Mucosa of gallbladder (tissue), 1 donor: ENCODE measurements around the gene AFAP1. TPM values are rescaled to one million over a fixed set of nuclear protein-coding genes. Genes with fewer than 3 reads are reported as not detected.

Source experiments
- DNase-seq: peaks from one replicate; pipeline ENCODE4 v3.0.0-alpha.2; 2020; ENCODE audit warnings: low spot score
- total RNA-seq: library from RNA; stranded (reverse); gene quantifications from one replicate; pipeline ENCODE4 v1.2.1, GENCODE V29; 2021
- donor health status: DM: no; HTN: no; CAD: no.

Gene AFAP1
- total RNA-seq, 1 donor from 2014 or later, result 22.7 TPM

DNA sequence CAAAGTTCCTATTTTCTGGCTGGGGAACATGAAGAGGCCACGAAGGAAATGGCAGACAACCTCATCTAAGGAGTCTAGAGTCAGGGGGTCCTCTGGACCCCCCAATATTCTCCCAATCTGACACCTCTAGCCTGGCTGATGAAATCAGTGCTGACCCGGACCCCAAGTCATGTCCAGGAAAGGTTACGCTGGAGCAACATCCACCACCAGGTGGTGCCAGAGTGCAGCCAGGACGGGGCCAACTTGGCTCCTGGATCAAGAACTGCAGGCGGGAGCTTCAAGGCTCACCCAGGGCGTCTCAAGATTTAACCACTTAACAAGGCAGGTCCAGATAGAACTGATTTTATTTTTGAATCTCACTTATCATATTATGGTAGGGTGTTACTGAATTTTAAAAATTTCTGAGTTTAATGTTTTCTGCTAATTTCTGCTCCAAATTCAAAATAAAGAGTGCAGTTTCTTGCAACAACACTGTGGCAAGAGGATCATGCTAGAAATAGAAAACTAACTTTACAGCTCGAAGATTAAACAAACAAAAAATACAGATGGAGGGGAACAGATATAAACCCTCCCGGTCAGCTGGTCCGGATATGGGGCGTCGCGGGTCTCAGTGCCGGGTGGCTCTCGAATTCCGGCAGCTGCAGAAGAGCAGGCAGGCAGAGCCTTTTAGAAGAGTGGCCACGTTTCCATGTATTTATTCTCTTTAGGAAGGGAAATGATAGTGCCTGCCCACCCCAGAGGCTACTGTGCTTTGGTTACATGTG is 135.5 kb downstream of the AFAP1 start:
- DNase-seq, result peak; percentile 87

DNA sequence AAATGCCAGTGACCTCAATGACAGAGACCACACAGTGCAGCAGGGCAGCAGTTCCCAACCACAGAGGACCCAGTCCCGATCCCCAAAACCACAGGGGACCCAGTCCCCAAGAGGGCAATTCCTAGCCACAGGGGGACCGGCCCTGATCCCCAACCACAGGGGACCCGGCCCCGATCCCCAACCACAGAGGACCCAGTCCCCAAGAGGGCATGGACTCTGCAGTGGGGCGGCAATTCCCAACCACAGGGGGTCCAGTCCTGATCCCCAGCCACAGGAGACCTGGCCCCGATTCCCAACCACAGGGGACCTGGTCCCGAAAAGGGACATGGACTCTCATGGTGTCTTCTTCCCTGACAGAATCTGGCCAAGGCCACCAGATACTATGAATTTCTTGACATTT is 136.3 kb downstream of the AFAP1 start:
- no peak for DNase-seq

- DNase-seq, result peak; percentile 78
Observed at GRCh38 chr4:7802093-7802726, 137.5 kb downstream of the AFAP1 start.

GRCh38 chr4:7801641-7802040 is 138.0 kb downstream of the AFAP1 start:
- no peak for DNase-seq

DNA sequence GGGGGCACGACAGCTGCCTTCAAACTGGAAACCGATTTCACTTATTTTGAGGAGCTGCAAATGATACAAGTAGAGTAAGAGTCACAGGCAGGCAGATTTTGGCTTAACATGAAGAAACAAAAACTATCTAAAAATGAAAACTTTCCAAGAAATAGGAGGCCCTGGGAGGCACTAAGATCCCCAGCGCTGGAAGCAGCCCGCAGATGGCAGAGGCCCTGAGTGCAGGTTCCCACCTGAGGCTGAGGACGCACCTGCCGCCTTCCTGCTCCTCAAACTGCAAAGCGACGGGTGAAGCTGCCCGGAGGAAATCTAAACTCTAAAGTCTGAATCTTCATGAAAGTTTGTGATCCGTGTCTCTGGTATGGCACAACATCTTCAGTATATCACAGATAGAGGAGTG is 138.7 kb downstream of the AFAP1 start:
- DNase-seq, result no peak

DNA sequence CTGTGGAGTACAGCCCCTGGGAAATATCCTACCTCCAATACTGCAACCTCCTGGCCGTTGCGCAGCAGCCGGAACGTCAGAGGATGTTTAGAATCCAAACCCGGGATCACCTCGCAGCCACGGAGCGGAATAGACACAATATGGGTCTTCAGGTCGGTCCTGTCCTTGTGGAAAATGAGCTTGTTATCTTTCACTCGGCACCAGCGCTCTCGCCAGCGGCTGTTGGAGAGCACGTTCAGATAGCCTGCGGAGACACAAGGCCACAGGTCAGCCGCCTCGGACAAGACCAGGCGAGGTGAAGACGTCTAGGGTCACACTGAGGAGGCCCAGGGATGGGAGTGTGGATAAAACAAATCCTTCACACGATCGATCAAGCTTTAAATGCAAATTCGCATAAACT is 139.3 kb downstream of the AFAP1 start:
- no peak for DNase-seq

- DNase-seq, result no peak
Observed at GRCh38 chr4:7799736-7800135, 139.9 kb downstream of the AFAP1 start.

DNA sequence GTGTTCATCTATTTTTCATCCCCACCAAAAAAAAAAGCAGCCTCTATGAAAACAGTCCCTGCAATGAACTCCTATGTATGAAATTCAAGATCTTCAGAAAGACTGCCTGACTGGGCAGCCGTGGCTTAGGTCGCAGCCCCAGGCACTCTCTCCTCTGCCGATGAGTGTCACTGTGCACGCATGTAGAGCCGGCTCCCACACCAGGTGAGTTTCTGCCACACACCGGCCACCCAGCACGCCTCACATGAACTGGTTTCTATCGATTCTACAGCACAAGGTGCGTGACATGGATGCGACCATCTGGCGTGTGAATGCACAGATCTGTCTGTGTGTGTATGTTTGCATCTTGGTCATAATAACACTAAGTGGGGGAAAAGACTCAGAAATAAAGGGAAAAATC is 140.4 kb downstream of the AFAP1 start:
- DNase-seq, result no peak

DNA sequence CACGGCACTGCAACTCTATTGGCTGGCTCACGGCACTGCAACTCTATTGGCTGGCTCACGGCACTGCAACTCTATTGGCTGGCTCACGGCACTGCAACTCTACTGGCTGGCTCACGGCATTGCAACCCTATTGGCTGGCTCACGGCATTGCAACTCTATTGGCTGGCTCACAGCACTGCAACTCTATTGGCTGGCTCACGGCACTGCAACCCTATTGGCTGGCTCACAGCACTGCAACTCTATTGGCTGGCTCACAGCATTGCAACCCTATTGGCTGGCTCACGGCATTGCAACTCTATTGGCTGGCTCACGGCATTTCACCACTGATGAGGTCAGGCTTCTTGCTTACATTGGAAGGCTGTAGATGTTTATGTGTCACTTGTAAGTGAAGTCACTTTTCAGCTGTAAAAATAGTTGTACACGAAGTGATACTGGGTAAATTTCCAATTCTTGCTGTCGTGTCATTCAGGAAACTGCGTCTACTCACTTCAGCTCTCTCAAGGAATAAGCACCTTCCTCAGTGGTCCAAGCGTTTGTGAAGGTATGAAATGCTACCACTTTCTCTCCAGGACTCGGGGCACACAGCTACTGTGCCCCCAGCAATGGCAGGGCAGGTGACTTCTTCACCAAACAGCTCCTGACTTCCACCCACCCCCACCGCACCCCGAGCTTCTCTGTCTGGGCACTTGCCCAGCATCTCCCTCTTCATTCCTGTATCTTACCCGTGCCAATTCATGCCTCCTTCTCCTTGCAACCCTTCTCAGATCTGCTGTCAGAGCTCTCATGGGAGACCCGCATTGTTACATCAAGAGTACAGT is 141.3 kb downstream of the AFAP1 start:
- no peak for DNase-seq

DNA sequence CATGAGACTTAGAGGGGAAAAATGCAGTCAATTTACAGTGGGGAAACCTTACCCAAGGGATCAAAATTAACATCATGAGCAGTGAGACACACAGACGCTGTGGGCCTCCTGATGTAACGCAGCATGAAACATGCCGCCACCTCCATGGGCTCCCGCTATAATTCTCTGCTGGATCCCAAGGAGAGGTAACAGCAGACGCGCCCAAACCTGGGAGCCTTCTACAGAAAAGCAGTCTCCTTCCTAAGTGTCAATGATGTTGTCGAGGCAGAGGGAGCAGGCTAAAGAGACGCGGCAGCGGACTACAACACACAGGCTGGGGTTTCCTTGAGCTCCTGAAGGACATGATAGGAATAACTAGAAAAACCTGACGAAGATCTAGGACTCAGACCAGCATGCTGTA is 142.3 kb downstream of the AFAP1 start:
- DNase-seq, result no peak

GRCh38 chr4:7795983-7796382 is 143.7 kb downstream of the AFAP1 start:
- DNase-seq, result no peak

DNA sequence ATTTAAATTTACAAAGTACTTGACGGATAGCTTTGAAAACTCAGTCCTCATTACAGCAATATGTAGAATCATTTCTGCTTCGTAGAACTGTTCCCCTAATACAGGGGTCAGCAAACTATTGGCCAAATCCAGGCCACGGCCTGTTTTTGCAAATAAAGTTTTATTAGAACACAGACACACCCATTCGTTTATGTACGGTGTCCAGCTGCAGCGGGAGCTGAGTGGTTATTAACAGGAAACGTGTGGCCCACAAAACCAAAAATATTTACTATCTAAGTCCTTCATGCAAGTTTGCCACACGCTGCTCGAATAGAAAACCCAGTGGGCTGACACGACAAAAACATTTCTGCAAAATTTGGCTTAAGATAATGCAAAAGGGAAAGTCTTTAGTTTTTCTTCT is 146.5 kb downstream of the AFAP1 start:
- DNase-seq, result no peak

- no peak for DNase-seq
Observed at GRCh38 chr4:7792616-7793015, 147.0 kb downstream of the AFAP1 start.

- no peak for DNase-seq
Observed at GRCh38 chr4:7790999-7791398, 148.7 kb downstream of the AFAP1 start.

DNA sequence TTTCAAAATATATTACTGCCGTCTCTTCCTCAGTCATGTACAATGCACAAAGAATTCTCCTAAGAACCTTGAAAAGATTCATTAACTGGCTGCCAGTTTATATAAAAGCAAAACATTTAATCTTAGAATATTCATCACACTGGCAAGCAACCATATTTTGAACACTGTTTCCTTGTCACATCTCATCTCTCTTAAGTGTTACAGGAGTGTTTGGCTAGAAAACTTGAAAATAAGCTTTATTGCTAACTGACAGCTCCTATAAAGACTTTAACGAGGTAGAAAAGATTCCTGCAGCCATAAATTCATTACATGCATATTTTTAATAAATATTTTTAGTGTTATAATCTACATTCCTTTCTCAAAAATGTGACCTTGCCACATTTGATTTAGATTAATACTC is 149.6 kb downstream of the AFAP1 start:
- no peak for DNase-seq

DNA sequence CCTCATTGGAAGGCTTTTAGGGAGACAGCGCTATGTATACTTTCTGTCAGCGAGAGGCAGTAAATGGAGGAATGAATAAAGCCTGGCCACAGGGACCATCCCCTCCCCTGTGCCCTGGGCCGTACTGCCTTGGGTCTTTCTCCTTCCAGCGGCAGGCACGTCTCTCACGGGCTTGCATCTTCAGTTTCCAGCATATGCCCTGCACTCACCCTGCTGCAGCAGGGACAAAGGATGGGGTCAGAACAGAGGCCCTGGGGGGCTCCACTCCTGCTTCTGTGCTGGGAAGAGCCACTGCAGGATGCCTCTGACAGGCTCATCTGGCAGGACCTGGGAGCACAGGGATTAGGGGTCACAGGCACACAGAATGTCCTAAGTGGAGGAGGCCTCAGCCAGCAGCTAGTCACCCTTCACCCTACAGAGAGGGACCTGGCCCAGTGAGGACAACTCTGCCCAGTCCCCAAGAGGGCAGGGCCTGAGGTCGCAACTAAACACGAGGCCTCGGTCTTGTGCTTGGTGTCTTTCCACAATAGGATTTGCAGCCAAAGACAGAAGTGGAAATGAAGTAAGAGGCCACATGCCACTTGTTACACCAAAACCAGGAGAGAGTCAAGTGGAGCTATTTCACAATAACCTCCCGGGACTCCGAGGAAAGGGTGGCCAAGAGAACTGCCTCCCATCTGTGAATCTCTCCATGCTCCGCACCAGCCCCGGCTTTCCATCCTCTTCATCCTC is 150.8 kb downstream of the AFAP1 start:
- no peak for DNase-seq

DNA sequence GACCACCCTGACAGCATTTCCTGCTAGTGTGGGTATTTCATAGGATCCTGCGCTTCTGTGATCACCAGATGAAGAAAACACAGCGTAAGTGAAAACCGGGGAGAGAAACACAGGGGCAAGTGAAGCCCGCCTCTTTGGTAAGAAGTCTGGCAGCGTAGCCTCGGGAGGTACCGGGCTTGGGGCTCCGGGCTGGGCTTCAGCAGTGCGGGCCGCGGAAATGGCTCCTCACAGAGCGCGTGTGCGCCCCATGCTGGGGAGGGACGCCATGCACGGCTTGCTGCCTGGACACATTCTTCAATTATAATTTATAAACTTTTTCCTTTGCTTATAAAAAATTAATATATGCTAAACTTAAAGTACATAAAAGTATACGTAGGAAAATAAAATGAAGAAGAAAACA is 151.5 kb downstream of the AFAP1 start:
- no peak for DNase-seq

- DNase-seq, result no peak
Observed at GRCh38 chr4:7787681-7788141, 151.9 kb downstream of the AFAP1 start.

GRCh38 chr4:7787067-7787466 is 152.6 kb downstream of the AFAP1 start:
- DNase-seq, result no peak

GRCh38 chr4:7786517-7786916 is 153.1 kb downstream of the AFAP1 start:
- DNase-seq, result no peak

- DNase-seq, result no peak
Observed at GRCh38 chr4:7786040-7786439, 153.6 kb downstream of the AFAP1 start.

GRCh38 chr4:7785017-7785416 is 154.6 kb downstream of the AFAP1 start:
- no peak for DNase-seq
